IPS-NIHi7 (cell line): Measurements from ENCODE around the gene RAB31.

Source experiments
- DNase-seq: peaks from one replicate; pipeline ENCODE4 v3.0.0; 2012; ENCODE audit warnings: mixed read lengths; ENCODE audit errors: extremely low spot score

Gene RAB31

DNA sequence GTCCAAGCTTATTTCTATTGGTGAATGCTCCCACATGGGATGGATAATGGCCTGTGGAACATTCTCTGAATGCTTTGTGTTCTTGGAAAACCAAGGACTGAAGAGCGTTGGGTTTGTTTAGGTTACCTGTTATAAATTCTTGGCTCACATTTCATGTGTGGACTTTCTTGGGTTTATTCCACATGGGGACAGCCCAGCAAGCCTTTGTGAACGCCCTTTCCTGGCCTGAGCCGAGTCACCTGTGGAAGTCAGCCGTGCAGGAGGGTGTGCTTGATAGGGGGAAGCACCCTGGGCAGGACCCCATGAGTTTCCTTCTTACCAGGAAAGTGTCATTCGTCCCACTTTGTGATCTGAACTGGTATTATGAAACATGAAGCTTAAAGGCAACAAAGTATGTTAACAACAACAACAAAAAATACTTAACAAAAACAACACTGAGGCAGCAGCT lies 4.1 kb downstream of the RAB31 start:
- DNase-seq = no peak

DNA sequence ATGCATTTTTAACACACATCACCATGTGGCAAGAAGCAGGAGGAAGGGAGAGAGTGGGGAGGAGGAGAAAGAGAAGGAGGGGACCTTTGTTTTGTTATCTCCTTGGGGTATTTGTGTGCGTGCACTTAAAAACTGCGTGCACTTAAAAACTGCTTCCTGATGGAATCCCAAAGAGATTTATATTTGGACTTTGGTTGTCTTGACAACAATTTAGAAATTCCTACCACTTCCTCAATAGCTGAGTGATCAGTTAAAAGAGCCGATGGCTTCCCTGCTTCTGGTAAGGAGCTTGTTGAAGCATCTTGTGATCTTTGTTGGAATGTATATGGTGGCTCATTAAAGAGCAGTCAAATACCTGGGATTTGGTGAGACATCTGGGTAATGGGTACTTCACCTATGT lies 4.5 kb downstream of the RAB31 start:
- DNase-seq = no peak

DNA sequence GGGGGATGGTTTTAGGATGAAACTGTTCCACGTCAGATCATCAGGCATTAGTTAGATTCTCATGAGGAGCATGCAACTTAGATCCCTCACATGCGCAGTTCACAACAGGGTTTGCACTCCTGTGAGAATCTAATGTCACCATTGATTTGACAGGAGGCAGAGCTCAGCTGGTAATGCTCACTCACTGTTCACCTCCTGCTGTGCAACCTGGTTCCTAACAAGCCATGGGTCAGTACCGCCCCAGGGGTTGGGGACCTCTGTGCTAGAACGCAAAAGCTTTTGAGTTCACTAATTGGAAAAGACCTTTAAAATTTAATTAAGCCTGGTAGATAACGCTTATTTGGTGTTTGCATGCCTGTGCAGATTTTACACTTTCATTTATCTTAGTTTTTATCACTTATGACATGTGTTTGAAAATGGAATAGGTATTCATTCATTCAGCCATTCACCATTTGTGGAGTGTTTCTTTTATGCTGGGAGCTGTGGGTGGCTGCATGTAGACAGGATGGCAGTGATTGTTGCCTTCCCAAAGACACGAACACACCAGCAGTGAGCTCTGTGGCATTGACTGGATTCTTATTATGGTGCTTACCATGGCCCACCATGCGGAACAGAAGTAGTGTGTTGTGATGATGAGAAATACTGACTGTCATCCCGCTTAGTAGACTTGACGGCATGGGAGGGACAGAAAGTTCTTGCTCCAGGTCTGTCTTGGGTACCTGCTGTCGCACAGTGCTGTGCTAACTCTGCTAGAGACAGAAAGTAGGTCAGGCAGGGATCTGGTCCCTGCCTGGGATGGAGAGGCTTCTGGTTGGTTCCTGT lies 6.4 kb downstream of the RAB31 start:
- DNase-seq = no peak

DNA sequence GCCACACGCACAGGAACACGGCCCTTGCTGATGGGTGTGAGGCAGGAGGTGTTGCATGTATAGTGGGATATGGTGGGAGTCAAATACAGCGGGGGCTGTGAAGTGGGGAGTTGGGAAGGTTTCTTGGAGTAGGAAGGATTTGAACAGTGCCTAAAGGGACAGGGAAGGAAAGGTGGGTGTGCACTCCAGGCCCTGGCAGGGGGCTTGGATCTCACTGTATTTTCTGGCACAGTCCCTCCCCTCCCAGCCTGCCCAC lies 6.9 kb downstream of the RAB31 start:
- no peak for DNase-seq

DNA sequence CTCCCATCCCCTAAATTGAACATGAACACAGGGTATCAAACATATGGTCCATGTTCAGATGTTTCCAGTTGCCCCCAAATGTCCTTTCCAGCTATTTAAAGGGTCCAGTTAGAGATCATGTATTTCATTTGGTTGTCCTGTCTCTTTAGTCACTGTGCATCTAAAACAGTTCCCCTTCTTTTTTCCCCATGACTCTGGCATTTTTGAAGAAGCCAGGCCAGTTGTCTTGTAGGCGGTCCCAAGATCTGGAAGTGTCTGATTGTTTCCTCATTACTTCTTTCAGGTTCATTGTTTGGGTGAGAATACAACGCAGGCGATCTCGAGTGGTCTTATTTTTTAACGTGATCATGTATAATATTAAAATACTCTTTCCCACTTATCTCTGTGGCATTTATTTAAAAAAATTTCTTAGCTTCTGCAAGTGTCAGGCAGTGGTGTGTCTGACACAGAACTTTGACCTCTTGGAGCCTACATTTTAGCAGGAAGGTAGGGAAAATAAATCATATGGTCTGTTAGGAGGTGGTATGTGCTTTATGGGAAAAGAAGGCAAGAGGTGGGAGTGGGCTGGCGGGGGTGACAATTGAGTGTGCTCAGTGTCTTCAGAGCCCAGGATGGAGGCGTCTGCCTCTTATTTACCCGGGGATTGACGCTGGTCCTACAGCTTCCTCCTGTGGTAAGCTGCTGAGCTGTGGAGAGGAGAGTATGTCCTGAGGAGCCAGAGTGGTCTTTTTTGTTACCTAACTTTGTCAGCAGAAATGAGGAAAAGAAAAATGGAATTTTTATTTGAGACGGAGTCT lies 8.1 kb downstream of the RAB31 start:
- no peak for DNase-seq

DNA sequence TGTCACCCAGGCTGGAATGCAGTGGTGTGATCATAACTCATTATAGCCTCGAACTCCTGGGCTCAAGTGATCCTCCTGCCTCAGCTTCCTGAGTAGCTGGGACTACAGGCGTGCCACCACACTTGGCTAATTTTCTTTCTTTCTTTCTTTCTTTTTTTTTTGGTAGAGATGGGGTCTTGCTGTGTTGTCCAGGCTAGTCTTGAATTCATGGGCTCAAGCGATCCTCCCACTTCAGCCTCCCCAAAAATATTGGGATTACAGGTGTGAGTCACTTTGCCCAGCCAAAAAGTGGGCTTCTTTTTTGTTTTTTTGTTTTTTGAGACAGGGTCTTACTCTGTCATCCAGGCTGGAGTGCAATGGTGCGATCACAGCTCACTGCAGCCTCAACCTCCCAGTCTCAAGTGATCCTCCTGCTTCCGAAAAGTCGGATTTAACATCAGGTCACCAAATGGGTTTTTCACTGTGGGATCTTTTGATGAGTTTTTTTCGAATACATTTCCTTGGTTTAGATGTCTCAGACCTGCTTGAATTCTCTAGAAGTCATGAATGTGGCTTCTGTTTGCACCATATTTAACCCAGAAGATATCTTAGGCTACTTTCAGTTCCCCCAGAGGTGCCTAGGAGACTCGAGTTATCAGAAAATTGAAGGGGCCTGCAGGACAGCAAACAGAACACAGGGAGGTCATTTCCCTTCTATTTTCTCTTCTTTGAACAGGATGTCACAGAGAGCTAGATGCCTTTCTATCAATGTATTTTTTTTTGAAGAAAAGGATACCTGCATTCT lies 8.9 kb downstream of the RAB31 start:
- DNase-seq = no peak

DNA sequence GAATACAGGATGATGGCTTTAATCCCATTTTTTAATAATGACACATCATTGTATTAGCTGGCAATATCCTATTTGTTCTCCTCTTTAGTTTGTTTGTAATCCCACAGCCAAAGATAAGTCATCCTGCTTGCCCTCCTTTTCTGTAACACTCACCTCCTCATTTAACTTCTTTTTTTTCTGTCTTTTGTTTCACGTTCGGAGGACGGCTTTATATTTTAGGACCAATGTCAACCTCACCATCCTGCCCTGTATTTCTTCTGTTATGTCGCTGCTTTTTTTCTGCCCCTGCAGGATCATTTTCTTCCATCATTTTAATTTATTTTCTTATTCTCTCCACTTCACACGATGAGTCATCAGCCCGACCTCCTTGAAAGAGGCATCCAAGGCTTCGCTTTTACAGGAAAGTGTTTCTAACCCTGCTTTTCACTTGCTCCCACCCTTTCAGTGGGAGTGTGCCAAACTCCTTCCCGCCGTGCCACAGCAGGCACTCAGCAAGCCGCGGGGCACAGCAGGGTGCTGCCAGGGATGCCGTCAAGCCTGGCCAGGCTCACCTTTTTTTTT lies 11.4 kb downstream of the RAB31 start:
- no peak for DNase-seq

DNA sequence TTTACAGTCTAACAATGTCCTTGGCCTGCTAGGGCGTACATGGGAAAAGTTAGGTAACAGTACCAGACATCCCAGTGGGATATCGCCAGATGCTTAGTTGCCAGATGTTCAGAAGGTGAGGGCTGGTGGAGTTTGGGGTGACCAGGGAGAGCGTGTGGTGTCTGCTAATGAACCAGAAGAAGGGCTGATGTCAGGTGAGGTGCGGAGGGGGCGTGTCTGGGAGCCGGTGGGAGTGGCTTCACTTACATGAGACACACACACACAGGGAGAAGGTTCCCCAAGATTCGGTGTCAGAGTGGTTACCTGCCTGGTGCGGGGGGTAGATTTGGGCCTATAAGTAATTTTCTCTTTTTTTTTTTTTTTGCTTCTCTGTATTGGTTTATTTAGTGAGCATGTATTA lies 12.2 kb downstream of the RAB31 start:
- DNase-seq = peak; percentile 50

DNA sequence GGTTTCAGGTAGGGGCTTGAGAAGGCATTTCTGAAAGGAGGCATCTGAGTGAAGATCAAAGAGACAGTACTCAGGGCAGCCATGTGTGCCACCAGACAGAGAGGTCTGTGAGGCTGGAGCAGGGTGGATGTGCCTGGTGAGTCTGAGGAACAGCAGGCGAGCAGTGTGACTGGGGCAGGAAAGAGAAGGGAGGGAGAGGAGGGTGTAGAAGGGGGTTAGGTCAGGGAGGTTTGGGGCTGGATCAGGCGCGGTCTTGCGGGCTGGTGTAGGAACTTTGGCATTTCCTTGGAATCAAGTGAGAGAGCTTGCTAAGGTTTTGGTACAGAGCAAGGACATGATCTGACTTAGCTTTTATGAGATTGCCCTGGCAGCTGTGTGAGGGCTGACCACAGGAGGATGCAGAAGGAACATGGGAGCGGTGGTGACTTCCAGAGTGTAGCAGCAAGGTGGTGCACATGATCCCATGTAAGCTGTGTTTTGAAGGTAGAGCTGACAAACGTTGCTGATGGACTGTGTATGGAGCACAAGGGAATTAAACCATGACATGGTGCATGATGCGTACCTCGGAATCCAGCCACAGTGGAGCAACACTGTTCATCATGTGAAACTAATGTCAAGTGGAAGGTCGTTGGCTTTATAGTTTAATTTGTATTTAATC lies 13.9 kb downstream of the RAB31 start:
- DNase-seq = no peak

DNA sequence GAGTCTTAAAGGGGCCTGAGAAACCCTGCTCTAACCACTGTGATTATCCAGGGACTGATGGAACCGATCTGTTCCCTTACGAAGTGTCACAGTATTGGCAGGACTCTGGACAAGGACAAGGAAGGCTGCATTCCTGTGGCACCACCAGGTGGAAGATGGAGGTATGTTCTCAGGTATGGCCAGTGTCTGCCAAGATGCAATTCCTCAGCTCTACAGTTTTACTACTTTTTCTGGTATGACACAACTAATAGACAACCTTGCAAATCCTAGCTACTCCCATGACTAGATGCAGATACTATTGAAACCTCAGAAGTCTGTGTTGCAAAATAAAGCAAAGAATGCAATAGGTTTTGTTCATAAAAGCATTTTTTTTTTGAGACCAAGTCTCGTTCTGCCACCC lies 14.6 kb downstream of the RAB31 start:
- DNase-seq = peak; percentile 58

DNA sequence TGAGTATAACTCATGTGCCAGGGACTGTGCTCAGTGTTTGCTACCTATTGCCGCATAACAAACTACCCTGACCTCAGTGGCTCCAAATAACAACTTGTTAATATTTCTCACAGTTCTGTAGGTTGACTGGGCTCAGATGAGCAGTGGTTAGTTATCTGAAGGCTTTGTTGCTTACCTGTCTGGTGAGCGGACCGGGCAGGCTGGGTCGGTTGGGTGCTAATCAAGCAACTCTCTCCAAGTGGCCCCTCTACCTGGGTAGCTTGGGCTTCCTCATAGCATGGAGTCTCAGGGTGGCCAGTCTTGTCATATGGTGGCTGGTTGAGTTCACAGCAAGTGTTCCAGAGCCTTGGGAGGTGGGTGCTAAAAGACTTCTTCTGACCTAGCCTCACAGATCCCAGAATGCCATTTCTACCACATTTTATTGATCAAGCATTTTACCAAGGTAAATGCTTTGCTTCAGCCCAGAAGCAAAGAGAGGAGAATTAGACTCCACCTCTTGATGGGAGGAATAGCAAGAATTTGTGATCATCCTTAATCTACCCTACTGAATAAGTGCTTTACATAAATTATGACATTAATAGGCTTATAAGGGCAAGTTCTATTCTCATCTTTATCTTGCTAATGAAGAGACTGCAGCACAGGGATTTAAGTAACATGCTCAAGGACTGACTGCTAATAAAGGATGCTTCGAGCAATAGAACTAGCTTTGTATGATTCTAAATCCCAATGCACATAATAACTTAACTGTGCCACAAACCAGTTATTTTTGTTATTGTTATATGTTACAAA lies 16.9 kb downstream of the RAB31 start:
- DNase-seq = no peak

DNA sequence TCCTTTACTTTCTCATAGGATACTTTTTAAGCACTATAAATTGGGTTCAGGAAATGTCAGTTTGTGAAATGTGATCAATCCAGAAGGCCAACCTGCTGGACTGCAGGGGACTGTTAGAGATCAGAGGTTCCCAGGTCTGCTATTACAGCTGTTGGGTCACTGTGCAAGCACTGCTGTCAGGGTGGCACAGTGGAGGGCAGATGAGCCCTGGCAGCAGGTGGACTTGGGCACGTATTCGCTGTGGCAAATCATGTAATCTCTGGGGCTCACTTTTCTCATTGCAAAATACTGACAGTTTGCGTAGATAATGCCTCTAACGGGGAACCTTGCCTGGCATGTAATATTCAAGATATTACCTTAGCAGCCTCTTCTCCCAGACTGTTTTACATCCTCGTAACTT lies 18.1 kb downstream of the RAB31 start:
- DNase-seq = no peak

DNA sequence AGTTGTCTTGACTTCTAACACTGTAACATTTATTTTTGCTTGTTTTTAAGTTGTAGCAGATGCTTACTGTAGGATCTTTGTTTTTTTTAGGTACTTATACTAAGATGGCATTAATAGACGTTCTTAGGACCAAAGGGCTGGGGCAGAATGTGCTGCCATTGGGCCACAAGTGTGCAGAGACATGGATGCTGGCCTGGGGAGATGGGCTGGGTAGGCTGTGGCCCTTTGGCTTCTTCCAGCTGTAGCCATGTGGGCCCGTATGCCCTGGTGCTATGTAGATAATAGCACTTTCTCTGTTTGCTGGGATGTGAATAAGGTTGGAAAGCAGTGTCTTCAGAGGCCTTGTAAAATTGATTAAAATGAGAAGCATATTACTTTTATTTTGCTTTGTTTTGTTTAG lies 18.8 kb downstream of the RAB31 start:
- no peak for DNase-seq

DNA sequence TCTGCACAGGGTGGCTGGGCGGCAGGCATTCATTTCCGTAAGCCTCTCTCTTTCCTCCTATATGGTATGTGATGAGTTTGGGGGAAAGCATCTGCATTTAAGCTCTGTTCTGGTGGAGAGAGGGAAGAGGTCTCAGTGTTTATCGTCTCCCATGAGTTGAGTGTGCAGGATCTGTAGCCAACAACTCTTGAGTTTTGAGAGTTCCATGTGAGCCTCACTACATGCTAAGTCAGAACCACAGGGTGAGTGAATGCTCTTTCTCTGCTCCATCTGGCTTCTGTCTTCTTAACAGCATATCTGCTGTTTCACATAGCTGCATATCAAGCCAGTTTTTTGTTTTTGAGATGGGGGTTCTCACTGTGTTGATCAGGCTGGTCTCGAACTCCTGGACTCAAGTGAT lies 22.7 kb downstream of the RAB31 start:
- no peak for DNase-seq

DNA sequence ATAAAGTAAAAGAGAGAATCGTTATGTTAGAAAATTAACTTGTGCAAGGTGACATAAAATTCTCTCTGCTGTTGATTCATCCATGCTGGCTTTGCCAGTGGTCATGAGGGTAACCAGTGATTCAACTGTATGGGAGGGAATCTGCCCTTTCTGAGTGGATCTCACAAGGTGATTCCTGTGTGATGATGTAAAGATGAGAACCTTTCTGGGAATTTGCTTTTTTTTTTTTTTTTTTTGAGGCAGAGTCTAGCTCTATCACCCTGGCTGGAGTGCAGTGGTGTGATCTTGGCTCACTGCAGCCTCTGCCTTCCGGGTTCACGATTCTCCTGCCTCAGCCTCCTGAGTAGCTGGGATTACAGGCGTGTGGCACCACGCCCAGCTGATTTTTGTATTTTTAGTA lies 23.3 kb downstream of the RAB31 start:
- no peak for DNase-seq

DNA sequence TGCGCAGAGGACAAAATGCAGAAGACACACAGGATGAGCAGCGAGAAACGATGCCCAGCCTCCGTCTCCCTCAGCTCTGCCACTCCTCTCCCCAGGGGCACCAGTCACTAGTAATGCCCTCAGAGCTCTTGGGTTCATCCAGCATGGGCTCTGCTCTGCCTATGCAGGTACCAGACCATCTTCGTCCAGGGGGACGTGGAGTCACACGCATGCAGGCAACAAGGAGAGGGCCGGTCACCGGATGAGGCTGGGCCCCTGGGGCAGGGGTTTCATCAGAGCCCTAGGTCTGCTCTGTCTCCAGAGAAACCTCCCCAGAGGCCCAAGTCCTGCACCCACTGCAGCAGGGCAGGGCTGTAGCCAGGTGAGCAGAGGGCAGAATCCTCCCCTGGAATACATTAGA lies 23.9 kb downstream of the RAB31 start:
- no peak for DNase-seq

DNA sequence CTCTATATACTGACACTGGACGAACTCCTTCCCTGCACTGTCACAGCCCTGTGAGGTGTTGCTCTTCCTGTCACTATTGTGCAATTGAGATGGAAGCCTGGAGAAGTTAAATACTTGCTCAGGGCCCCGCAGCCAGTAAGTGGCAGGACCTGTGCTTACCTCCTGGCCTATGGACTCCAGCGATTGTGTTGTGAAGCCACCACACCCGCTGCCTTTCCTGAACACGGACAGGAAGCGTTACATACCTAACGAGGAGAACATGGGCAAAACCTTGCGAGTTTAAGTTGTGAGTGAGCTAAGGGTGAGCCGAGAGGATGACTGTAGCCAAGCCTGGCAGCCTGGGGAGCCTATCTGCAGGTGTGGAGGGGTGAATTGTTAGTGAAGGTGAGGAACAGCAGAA lies 26.1 kb downstream of the RAB31 start:
- DNase-seq = no peak

DNA sequence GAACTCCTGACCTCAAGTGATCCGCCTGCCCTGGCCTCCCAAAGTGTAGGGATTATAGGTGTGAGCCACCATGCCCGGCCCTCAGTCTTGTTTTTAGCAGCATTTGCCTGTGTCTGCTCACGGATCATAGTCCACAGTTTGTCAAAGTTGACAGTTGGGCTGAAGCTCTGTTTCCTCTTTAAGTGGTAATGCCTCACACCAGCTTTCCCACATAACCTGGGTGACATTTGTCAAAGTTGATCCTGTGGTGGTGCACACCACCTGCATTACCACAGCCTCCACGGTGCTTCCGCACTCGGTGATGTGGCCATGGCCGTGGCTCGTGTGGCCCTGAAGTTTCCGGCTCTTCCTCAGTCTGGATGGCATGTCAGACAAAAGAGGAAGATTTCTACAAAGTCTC lies 27.1 kb downstream of the RAB31 start:
- no peak for DNase-seq

DNA sequence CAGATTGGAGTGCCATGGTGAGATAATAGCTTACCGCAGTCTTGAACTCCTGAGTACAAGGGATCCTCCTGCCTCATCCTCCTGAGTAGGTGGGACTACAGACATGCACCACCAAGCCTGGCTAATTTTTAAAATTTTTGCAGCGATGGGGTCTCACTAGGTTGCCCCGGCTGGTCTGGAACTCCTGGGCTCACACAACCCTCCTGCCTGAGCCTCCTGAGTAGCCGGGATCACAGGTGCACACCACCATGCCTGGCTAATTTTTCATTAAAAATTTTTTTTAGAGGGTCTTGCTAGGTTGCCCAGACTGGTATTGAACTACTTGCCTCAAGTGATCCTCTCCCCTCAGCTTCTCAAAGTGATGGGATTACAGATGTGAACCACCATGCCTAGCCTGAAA lies 27.8 kb downstream of the RAB31 start:
- no peak for DNase-seq

DNA sequence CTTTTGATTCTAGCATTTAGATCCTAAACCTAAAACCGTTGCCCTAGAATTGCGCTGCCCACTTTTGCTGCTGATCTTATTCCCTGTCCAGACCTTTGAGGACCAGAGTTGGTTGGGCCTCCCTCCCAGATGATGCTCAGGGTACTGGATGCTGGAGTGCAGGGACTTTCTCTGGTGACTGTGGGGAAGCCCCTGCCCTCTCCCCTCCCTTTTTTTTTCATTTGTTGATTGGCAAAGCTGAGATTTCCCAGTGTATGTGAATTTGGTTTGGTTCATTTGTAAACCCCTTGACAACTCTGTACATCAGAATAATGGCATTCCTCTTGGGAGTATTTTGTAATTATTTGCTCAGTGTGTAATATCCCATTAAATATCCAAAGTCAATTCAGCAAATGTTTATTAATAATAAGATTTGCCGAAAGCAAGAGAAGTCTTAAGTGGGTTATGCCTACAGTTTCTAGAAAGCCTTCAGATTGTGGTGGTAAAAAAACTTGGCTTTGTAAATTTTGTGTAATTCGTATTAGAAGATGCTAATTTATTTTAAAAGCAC lies 28.3 kb downstream of the RAB31 start:
- DNase-seq = no peak

DNA sequence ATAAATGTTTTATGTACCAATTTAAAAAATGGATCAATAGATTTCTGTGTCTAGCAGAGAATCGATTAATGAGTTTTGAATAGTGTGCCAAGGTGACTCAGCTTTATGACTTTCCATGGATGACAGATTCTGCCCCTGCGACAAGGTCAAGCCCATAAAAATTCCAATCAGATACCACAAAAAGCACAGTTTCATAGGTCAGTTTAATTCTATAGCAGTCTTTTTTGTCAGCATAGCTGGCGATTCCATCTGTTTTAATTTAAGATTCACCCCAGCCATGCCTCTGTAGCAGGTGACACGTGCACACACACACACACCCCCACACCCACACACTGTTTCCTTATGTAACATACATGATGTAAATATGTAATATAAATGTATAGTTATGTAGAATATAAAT lies 28.9 kb downstream of the RAB31 start:
- no peak for DNase-seq
